ENCODE data around the gene SPECC1.

DNA sequence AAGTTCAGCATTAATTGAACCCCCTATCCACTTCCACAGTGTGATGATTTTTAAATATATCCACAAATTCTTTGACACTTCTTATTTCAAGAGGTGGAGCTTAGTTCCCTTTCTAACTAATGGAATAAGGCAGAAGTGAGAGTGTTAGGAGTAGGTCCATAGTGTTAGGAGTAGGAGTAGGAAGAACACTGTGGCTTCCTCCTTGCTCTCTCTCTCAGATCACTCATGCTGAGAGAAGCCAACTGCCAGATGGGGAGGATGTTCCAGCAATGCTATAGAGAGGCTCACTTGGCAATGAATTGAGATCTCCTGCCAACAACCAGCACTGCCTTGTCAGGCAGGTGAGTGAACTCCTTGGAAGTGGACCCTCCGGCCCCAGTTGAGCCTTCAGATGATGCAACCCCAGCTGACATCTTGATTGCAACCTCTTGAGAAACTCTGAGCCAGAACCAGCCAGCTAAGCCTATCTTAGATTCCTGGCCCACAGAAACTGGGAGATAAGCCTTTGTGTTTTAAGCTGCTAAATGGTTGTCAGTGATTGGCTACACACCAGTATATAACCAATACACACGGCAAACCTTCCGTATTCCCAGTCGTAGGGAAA, 44.3 kb downstream of the SPECC1 start:
- TF ChIP-seq CTCF (IDR thresholded peaks at IDR 0.05) (no peak), POLR2A (IDR thresholded peaks at IDR 0.05) (no peak)

Measured in sigmoid colon (tissue), 3 donors.